Epithelial cell of proximal tubule (primary cell): ENCODE measurements around the gene SLC44A3. TPM values are rescaled to one million over a fixed set of nuclear protein-coding genes. Genes with fewer than 3 reads are reported as not detected.

Experiments used
- DNase-seq: peaks from one replicate; pipeline ENCODE4 v3.0.0-alpha.2; 2011; ENCODE audit warnings: low read depth
- H3K4me3 ChIP-seq: 2 replicates; pipeline ENCODE4 v1.5.1; 2011; ENCODE audit warnings: low read depth, mild to moderate bottlenecking, low read length
- CTCF ChIP-seq: conservative IDR thresholded peaks from 2 replicates; pipeline ENCODE4 v1.5.1; 2012; ENCODE audit warnings: low read depth, mild to moderate bottlenecking, low read length
- total RNA-seq: library from RNA; depleted of rRNA; stranded (reverse); fragments of >200 nt; gene quantifications from 2 replicates; pipeline ENCODE4 v1.2.3, GENCODE V29; 2015

SLC44A3 gene
- total RNA-seq, 1 donor from 2014 or later: 24.3 TPM

GRCh38 chr1:94876362-94876761 is 56.2 kb downstream of the SLC44A3 start:
- no peak for TF ChIP-seq CTCF
- no peak overlapping the region for H3K4me3 ChIP-seq
- no peak for DNase-seq

GRCh38 chr1:94878329-94878728 is 58.2 kb downstream of the SLC44A3 start:
- no peak overlapping the region for H3K4me3 ChIP-seq
- no peak for TF ChIP-seq CTCF
- DNase-seq: no peak

GRCh38 chr1:94883691-94884090 is 63.5 kb downstream of the SLC44A3 start:
- DNase-seq: no peak
- no peak overlapping the region for H3K4me3 ChIP-seq
- TF ChIP-seq CTCF: no peak

GRCh38 chr1:94884106-94884505 is 63.9 kb downstream of the SLC44A3 start:
- no peak overlapping the region for H3K4me3 ChIP-seq
- no peak for DNase-seq
- no peak for TF ChIP-seq CTCF

- TF ChIP-seq CTCF: no peak
- DNase-seq: no peak
- H3K4me3 ChIP-seq: no peak overlapping the region
These were observed 64.3 kb downstream of the SLC44A3 start for GRCh38 chr1:94884507-94884906.

GRCh38 chr1:94886361-94886760 is 66.2 kb downstream of the SLC44A3 start:
- H3K4me3 ChIP-seq: no peak overlapping the region
- no peak for TF ChIP-seq CTCF
- DNase-seq: no peak

- H3K4me3 ChIP-seq: no peak overlapping the region
- DNase-seq: no peak
- no peak for TF ChIP-seq CTCF
These were observed 66.9 kb downstream of the SLC44A3 start for GRCh38 chr1:94887106-94887505.
